ENCODE data around the gene SCT. TPM values are rescaled to one million over a fixed set of nuclear protein-coding genes. Genes with fewer than 3 reads are reported as not detected.

Gene SCT
- total and polyA plus RNA-seq, 4 donors, result not detected

GRCh38 chr11:587978-588380, 39.0 kb downstream of the SCT start (continued):
- no peak for TF ChIP-seq CTCF (IDR thresholded peaks at IDR 0.05; ENCODE audit: low read depth, low read length, missing input control)
- TF ChIP-seq HNF4G (IDR thresholded peaks at IDR 0.05), result peak; percentile 88
- TF ChIP-seq JUND (IDR thresholded peaks at IDR 0.05), result peak; percentile 100
- TF ChIP-seq FOXA2 (IDR thresholded peaks at IDR 0.05), result peak; percentile 54

- H3K27ac ChIP-seq (ENCODE audit: low read depth in 1 of 2, low read length in 2 of 2), result peak overlapping the region; percentile 76 to 85
- peaks cover 12 to 41% (median 27%) of the 10 kb centered on the region in 4 donors for H3K36me3 ChIP-seq (ENCODE audit: control insufficient read depth in 4 of 4, insufficient read depth in 3 of 4, low read depth in 1 of 4, low read length in 3 of 4)
- TF ChIP-seq ATF3 (IDR thresholded peaks at IDR 0.05), result no peak
- no peak for TF ChIP-seq EGR1 (IDR thresholded peaks at IDR 0.05; ENCODE audit: low read depth in 2 of 2)
- TF ChIP-seq TAF1 (conservative IDR thresholded peaks at IDR 0.05), result no peak
- TF ChIP-seq SP1 (IDR thresholded peaks at IDR 0.05), result no peak
- TF ChIP-seq RXRA (IDR thresholded peaks at IDR 0.05), result no peak
These were observed 39.4 kb downstream of the SCT start for GRCh38 chr11:587546-587945.

GRCh38 chr11:586376-587316, 40.3 kb downstream of the SCT start:
- Histone ChIP-seq H3K27me3 (ENCODE audit: control insufficient read depth in 4 of 4, insufficient read depth in 4 of 4, low read length in 3 of 4) (no peaks in the 10 kb centered on the region), H3K4me3 (ENCODE audit: low read depth in 1 of 3, low read length in 3 of 3) (no peak overlapping the region), H3K9me3 (ENCODE audit: control insufficient read depth in 4 of 4, low read length in 3 of 4) (no peaks in the 10 kb centered on the region), H3K4me1 (ENCODE audit: control insufficient read depth in 4 of 4, insufficient read depth in 4 of 4, low read length in 3 of 4) (peaks cover 11 to 31% (median 22%) of the 10 kb centered on the region in 4 donors), H3K27ac (ENCODE audit: low read depth in 1 of 2, low read length in 2 of 2) (peak overlapping the region; percentile 76 to 85), H3K36me3 (ENCODE audit: control insufficient read depth in 4 of 4, insufficient read depth in 3 of 4, low read depth in 1 of 4, low read length in 3 of 4) (peaks cover 15 to 40% (median 22%) of the 10 kb centered on the region in 4 donors), H3K9ac (ENCODE audit: low read depth in 1 of 2, low read length in 2 of 2) (no peak overlapping the region)
- WGBS, result 80% methylated on average over 32 of the region's 32 CpGs
- DNase-seq (ENCODE audit: low spot score), result no peak
- TF ChIP-seq CTCF (IDR thresholded peaks at IDR 0.05; ENCODE audit: low read depth, low read length, missing input control), result no peak
- TF ChIP-seq NR2F2 (IDR thresholded peaks at IDR 0.05), result no peak
- no peak for TF ChIP-seq HNF4G (IDR thresholded peaks at IDR 0.05)
- TF ChIP-seq RAD21 (IDR thresholded peaks at IDR 0.05), result no peak
- no peak for TF ChIP-seq EGR1 (IDR thresholded peaks at IDR 0.05; ENCODE audit: low read depth in 2 of 2)
- no peak for TF ChIP-seq MAX (IDR thresholded peaks at IDR 0.05)
- TF ChIP-seq RXRA (IDR thresholded peaks at IDR 0.05), result peak; percentile 28 to 78
- TF ChIP-seq JUND (IDR thresholded peaks at IDR 0.05), result no peak
- peak; percentile 61 for TF ChIP-seq FOXA2 (IDR thresholded peaks at IDR 0.05)
- TF ChIP-seq GABPA (IDR thresholded peaks at IDR 0.05 in 1 of 2, conservative IDR thresholded peaks at IDR 0.05 in 1 of 2), result peak in 1 of 2 donors; percentile 12
- no peak for TF ChIP-seq SP1 (IDR thresholded peaks at IDR 0.05)
- TF ChIP-seq FOXA1 (IDR thresholded peaks at IDR 0.05), result peak; percentile 60
- no peak for TF ChIP-seq ZBTB33 (IDR thresholded peaks at IDR 0.05)
- no peak for TF ChIP-seq TAF1 (conservative IDR thresholded peaks at IDR 0.05)
- no peak for TF ChIP-seq YY1 (IDR thresholded peaks at IDR 0.05)
- TF ChIP-seq REST (IDR thresholded peaks at IDR 0.05), result no peak
- TF ChIP-seq HNF4A (conservative IDR thresholded peaks at IDR 0.05), result peak; percentile 53 to 79

More at GRCh38 chr11:587546-587945, 39.4 kb downstream of the SCT start:
- Histone ChIP-seq H3K27me3 (ENCODE audit: control insufficient read depth in 4 of 4, insufficient read depth in 4 of 4, low read length in 3 of 4) (no peaks in the 10 kb centered on the region), H3K9ac (ENCODE audit: low read depth in 1 of 2, low read length in 2 of 2) (no peak overlapping the region), H3K9me3 (ENCODE audit: control insufficient read depth in 4 of 4, low read length in 3 of 4) (no peaks in the 10 kb centered on the region), H3K4me3 (ENCODE audit: low read depth in 1 of 3, low read length in 3 of 3) (no peak overlapping the region), H3K4me1 (ENCODE audit: control insufficient read depth in 4 of 4, insufficient read depth in 4 of 4, low read length in 3 of 4) (peaks cover 11 to 30% (median 22%) of the 10 kb centered on the region in 4 donors)
- no peak for DNase-seq (ENCODE audit: low spot score)
- WGBS, result 60% methylated on average over 8 of the region's 8 CpGs
